ENCODE measurements around the gene ARID3A.

Gene ARID3A

GRCh38 chr19:1000095-1000494 lies 74.3 kb downstream of the ARID3A start, which contains the start of gene GRIN3B:
TSS of gene GRIN3B (plus strand) at chr19:1000419. CDS start at chr19:1000438, 19 bp downstream.
- DNase-seq (ENCODE audit: low read depth in 1 of 2, low spot score in 1 of 2): peak; percentile 48 to 58
- in situ Hi-C loops (cut with HindIII; ENCODE audit: low pct_unique_long_range_greater_than_20kb, low sequenced_read_pairs): no loop called here
- no peak for TF ChIP-seq JUND (IDR thresholded peaks at IDR 0.05; ENCODE audit: low read depth)

GRCh38 chr19:1000591-1001537 lies 75.0 kb downstream of the ARID3A start:
- TF ChIP-seq JUND (IDR thresholded peaks at IDR 0.05; ENCODE audit: low read depth): no peak
- DNase-seq (ENCODE audit: low read depth in 1 of 2, low spot score in 1 of 2): no peak
- in situ Hi-C loops (cut with HindIII; ENCODE audit: low pct_unique_long_range_greater_than_20kb, low sequenced_read_pairs): no loop called here

- DNase-seq (ENCODE audit: low read depth in 1 of 2, low spot score in 1 of 2): peak in 1 of 2 experiments; percentile 82
- in situ Hi-C loops (cut with HindIII; ENCODE audit: low pct_unique_long_range_greater_than_20kb, low sequenced_read_pairs): no loop called here
- no peak for TF ChIP-seq JUND (IDR thresholded peaks at IDR 0.05; ENCODE audit: low read depth)
Measured at GRCh38 chr19:1001538-1002166, 75.8 kb downstream of the ARID3A start.

- no peak for DNase-seq (ENCODE audit: low read depth in 1 of 2, low spot score in 1 of 2)
- no peak for TF ChIP-seq JUND (IDR thresholded peaks at IDR 0.05; ENCODE audit: low read depth)
- in situ Hi-C loops (cut with HindIII; ENCODE audit: low pct_unique_long_range_greater_than_20kb, low sequenced_read_pairs): no loop called here
Measured at GRCh38 chr19:1002600-1002999, 76.8 kb downstream of the ARID3A start.

GRCh38 chr19:1003283-1003682 lies 77.4 kb downstream of the ARID3A start:
- no peak for DNase-seq (ENCODE audit: low read depth in 1 of 2, low spot score in 1 of 2)
- no peak for TF ChIP-seq JUND (IDR thresholded peaks at IDR 0.05; ENCODE audit: low read depth)

GRCh38 chr19:1004204-1004802 lies 78.5 kb downstream of the ARID3A start:
- no peak for TF ChIP-seq JUND (IDR thresholded peaks at IDR 0.05; ENCODE audit: low read depth)
- no peak for DNase-seq (ENCODE audit: low read depth in 1 of 2, low spot score in 1 of 2)
- in situ Hi-C loops (cut with HindIII; ENCODE audit: low pct_unique_long_range_greater_than_20kb, low sequenced_read_pairs): no loop called here

More at GRCh38 chr19:1003283-1003682, 77.4 kb downstream of the ARID3A start:
- in situ Hi-C loops (cut with HindIII; ENCODE audit: low pct_unique_long_range_greater_than_20kb, low sequenced_read_pairs): no loop called here

GRCh38 chr19:1004803-1005664 lies 79.2 kb downstream of the ARID3A start:
- TF ChIP-seq JUND (IDR thresholded peaks at IDR 0.05; ENCODE audit: low read depth): no peak
- no peak for DNase-seq (ENCODE audit: low read depth in 1 of 2, low spot score in 1 of 2)
- in situ Hi-C loops (cut with HindIII; ENCODE audit: low pct_unique_long_range_greater_than_20kb, low sequenced_read_pairs): no loop called here

GRCh38 chr19:1006711-1007398 lies 81.0 kb downstream of the ARID3A start:
- no peak for TF ChIP-seq JUND (IDR thresholded peaks at IDR 0.05; ENCODE audit: low read depth)
- in situ Hi-C loops (cut with HindIII; ENCODE audit: low pct_unique_long_range_greater_than_20kb, low sequenced_read_pairs): no loop called here
- no peak for DNase-seq (ENCODE audit: low read depth in 1 of 2, low spot score in 1 of 2)

- no peak for TF ChIP-seq JUND (IDR thresholded peaks at IDR 0.05; ENCODE audit: low read depth)
- no peak for DNase-seq (ENCODE audit: low read depth in 1 of 2, low spot score in 1 of 2)
- in situ Hi-C loops (cut with HindIII; ENCODE audit: low pct_unique_long_range_greater_than_20kb, low sequenced_read_pairs): no loop called here
Measured at GRCh38 chr19:1007399-1008251, 81.8 kb downstream of the ARID3A start.

GRCh38 chr19:1008268-1009040 lies 82.6 kb downstream of the ARID3A start:
- DNase-seq (ENCODE audit: low read depth in 1 of 2, low spot score in 1 of 2): no peak

More at GRCh38 chr19:1008268-1009040, 82.6 kb downstream of the ARID3A start:
- TF ChIP-seq JUND (IDR thresholded peaks at IDR 0.05; ENCODE audit: low read depth): no peak
- in situ Hi-C loops (cut with HindIII; ENCODE audit: low pct_unique_long_range_greater_than_20kb, low sequenced_read_pairs): no loop called here
